Measurements from ENCODE around the gene C7orf33. TPM values are rescaled to one million over a fixed set of nuclear protein-coding genes. Genes with fewer than 3 reads are reported as not detected.

The C7orf33 gene
- total RNA-seq, 1 donor from 2014 or later: not detected

- Mint-ChIP-seq H3K27ac (no peak overlapping the region), H3K4me3 (no peak overlapping the region), H3K36me3 (no peaks in the 10 kb centered on the region), H3K9me3 (peaks cover 5% of the 10 kb centered on the region), H3K4me1 (peaks cover 37% of the 10 kb centered on the region), H3K27me3 (ENCODE audit: low read depth) (no peaks in the 10 kb centered on the region)
- no peak for DNase-seq (ENCODE audit: low spot score in 2 of 2, unreplicated experiment in 2 of 2)
- TF ChIP-seq, protein P1, sequence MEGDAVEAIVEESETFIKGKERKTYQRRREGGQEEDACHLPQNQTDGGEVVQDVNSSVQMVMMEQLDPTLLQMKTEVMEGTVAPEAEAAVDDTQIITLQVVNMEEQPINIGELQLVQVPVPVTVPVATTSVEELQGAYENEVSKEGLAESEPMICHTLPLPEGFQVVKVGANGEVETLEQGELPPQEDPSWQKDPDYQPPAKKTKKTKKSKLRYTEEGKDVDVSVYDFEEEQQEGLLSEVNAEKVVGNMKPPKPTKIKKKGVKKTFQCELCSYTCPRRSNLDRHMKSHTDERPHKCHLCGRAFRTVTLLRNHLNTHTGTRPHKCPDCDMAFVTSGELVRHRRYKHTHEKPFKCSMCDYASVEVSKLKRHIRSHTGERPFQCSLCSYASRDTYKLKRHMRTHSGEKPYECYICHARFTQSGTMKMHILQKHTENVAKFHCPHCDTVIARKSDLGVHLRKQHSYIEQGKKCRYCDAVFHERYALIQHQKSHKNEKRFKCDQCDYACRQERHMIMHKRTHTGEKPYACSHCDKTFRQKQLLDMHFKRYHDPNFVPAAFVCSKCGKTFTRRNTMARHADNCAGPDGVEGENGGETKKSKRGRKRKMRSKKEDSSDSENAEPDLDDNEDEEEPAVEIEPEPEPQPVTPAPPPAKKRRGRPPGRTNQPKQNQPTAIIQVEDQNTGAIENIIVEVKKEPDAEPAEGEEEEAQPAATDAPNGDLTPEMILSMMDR (IDR thresholded peaks at IDR 0.05; ENCODE audit: unreplicated experiment): no peak
Observed at GRCh38 chr7:148622887-148623585, 32.5 kb downstream of the C7orf33 start.

DNA sequence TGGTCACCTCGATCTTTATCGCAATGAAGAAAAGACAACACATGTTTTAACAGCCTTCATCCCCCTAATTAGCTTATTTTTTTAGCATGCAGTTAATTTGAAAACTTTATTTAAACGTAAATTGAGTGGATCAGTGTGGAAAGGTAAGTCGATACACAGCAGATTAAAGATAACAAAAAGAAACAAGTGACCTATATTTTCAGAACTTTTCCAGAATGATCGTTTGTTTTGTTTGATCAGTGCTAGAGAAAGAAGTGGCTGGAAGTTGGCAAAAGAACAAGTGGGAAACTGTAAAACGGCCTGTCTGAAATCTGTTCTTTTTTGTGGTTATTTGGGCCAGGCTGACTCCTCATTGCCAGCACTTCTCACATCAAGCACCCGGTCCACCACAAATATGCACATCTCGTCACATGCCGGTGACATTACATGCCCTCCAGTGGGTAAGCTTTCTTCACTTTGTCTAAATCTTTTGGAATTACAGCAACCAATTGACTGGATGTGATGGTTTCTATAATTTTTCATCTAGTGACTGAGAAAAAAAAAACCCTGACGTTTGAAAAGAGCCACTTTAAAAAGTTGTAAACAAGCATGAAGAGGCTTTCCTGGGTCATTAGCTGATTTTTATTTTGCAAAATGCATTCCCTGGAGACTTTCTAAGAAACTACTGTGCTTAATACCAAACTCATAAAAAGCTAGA is 33.2 kb downstream of the C7orf33 start:
- Mint-ChIP-seq H3K9me3 (no peaks in the 10 kb centered on the region), H3K4me3 (no peak overlapping the region), H3K4me1 (peaks cover 39% of the 10 kb centered on the region), H3K27me3 (ENCODE audit: low read depth) (no peaks in the 10 kb centered on the region), H3K36me3 (no peaks in the 10 kb centered on the region), H3K27ac (no peak overlapping the region)
- no peak for DNase-seq (ENCODE audit: low spot score in 2 of 2, unreplicated experiment in 2 of 2)
- TF ChIP-seq, protein P1 (IDR thresholded peaks at IDR 0.05; ENCODE audit: unreplicated experiment): no peak

DNA sequence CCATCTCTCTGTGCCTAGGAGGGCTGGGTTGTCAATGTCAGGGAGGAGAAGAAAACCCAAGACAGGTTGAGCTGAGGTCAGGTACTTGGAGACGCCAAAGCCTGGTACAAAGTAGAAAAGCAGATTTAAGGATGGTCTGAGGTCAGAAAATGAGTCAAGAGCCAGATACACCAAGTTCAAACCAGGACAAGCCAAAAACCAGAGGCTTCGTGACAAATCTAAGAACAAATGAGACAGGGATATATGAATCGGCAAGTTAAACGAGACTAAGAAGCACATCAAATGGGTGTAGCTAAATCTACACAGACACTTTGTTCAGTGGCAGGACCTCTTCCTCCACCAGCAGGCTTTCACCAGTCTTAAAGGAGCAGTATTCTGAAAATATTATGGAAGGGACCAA is 34.2 kb downstream of the C7orf33 start:
- H3K4me3 Mint-ChIP-seq: no peak overlapping the region
- H3K4me1 Mint-ChIP-seq: peaks cover 42% of the 10 kb centered on the region
- no peak for DNase-seq (ENCODE audit: low spot score in 2 of 2, unreplicated experiment in 2 of 2)
- peak overlapping the region; percentile 8 for H3K27ac Mint-ChIP-seq
- TF ChIP-seq, protein P1 (IDR thresholded peaks at IDR 0.05; ENCODE audit: unreplicated experiment): no peak
- no peaks in the 10 kb centered on the region for H3K36me3 Mint-ChIP-seq
- H3K27me3 Mint-ChIP-seq (ENCODE audit: low read depth): no peaks in the 10 kb centered on the region
- no peaks in the 10 kb centered on the region for H3K9me3 Mint-ChIP-seq

DNA sequence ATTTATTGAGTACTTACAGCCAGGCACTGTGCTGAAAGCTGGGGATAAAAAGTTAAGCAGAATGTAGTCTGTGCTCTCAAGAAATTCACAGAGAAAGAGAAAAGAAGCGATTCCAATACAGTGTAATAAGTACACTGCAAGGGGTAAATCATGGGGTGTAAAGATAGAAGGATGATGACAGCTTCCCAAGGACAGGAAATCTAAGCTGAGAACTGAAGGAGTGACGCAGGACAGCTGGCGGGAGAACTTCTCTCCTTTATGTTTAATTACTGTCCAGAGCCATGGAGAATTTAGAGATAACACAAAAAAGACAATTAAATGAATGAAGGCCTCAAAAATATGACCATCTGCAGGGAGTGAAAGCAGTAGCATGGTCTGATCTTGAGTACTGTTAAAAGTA is 34.8 kb downstream of the C7orf33 start:
- Mint-ChIP-seq H3K4me1 (peaks cover 42% of the 10 kb centered on the region), H3K4me3 (no peak overlapping the region)

DNA sequence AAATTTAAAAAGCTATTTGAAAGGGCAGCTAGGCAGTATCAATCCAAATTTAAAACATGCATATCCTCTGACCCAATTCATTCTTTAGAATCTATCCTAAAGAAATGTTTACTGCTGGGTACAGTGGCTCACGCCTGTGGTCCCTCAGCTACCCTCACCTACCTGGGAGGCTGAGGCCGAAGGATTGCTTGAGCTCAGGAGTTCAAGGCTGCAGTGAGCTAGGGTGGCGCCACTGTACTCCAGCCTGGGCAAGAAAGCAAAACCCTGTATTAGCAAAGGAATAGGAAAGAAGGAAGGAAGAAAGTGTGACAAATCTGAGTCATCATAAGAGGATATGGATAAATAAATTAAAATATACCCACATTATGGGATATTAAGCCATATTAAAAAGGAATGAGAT is 36.3 kb downstream of the C7orf33 start:
- DNase-seq (ENCODE audit: low spot score in 2 of 2, unreplicated experiment in 2 of 2): no peak
- no peaks in the 10 kb centered on the region for H3K36me3 Mint-ChIP-seq
- H3K4me3 Mint-ChIP-seq: no peak overlapping the region
- TF ChIP-seq, protein P1 (IDR thresholded peaks at IDR 0.05; ENCODE audit: unreplicated experiment): no peak
- no peak overlapping the region for H3K27ac Mint-ChIP-seq
- H3K9me3 Mint-ChIP-seq: no peaks in the 10 kb centered on the region
- no peaks in the 10 kb centered on the region for H3K27me3 Mint-ChIP-seq (ENCODE audit: low read depth)
- H3K4me1 Mint-ChIP-seq: peaks cover 46% of the 10 kb centered on the region

More for the DNA sequence above, 34.8 kb downstream of the C7orf33 start:
- Mint-ChIP-seq H3K27me3 (ENCODE audit: low read depth) (no peaks in the 10 kb centered on the region), H3K36me3 (no peaks in the 10 kb centered on the region), H3K27ac (no peak overlapping the region), H3K9me3 (no peaks in the 10 kb centered on the region)
- DNase-seq (ENCODE audit: low spot score in 2 of 2, unreplicated experiment in 2 of 2): no peak
- TF ChIP-seq, protein P1 (IDR thresholded peaks at IDR 0.05; ENCODE audit: unreplicated experiment): no peak

Measured in mesothelial cell of epicardium (in vitro differentiated cells).